Left ventricle myocardium inferior (tissue), 1 donor: ENCODE results near the gene CFAP97D1. TPM values are rescaled to one million over a fixed set of nuclear protein-coding genes. Genes with fewer than 3 reads are reported as not detected.

Source experiments
- DNase-seq: peaks from one replicate; pipeline ENCODE4 v3.0.0-alpha.2; 2020
- H3K27ac ChIP-seq: fragments of 200-600 bp; replicated peaks from 2 replicates; pipeline ENCODE4 v1.8.0; 2021
- H3K27me3 ChIP-seq: fragments of 200-600 bp; 2 replicates; pipeline ENCODE4 v1.8.0; 2021; ENCODE audit warnings: low read depth
- H3K36me3 ChIP-seq: fragments of 200-600 bp; 2 replicates; pipeline ENCODE4 v1.8.0; 2021
- H3K4me1 ChIP-seq: fragments of 200-600 bp; 2 replicates; pipeline ENCODE4 v1.8.0; 2021
- H3K4me3 ChIP-seq: fragments of 200-600 bp; 2 replicates; pipeline ENCODE4 v1.8.0; 2021; ENCODE audit warnings: mild to moderate bottlenecking, moderate library complexity
- H3K9me3 ChIP-seq: fragments of 200-600 bp; replicated peaks from 2 replicates; pipeline ENCODE4 v1.8.0; 2021
- intact Hi-C: fragments of 100-400 bp; cut with micrococcal nuclease; formaldehyde crosslinking; loops from one replicate; pipeline ENCODE4 v1.11.0; 2022
- total RNA-seq: library from RNA; stranded (reverse); fragmentation: NEBNext Ultra II Directional; extraction: Animal tissue kit (Norgen Biotek cat#: 25700); gene quantifications from one replicate; pipeline ENCODE4 v1.2.1, GENCODE V29; 2021
- TF ChIP-seq, protein P1 (sequence below): fragments of 200-600 bp; IDR thresholded peaks from 2 replicates; pipeline ENCODE4 v1.8.0; 2021; ENCODE audit warnings: antibody characterized with exemption, mild to moderate bottlenecking, borderline replicate concordance
- donor health status: DM: no; HTN: yes; CAD: no; lungs with severe emphysema.

CFAP97D1 gene
- total RNA-seq, 1 donor from 2014 or later = 0.05 TPM

DNA sequence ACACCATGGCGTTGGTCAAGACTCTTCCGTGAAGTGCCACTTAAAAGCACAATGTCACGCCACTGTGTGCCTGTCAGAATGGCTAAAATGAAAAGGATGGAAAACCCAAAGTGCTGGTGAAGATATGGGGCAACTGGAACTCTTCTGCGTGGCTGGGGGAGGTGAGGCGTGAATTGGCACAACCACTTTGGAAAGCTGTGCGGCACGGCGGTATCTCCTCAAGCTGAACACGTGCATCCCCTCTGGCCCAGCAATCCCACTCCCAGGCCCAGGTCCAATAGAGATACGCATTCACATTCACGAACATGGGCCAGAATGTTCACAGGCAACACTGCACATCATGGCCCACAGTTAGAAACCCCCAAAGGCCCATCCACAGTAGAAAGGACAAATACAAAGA lies 10.4 kb upstream of the CFAP97D1 start:
- H3K4me1 ChIP-seq = peaks cover 74% of the 10 kb centered on the region

DNA sequence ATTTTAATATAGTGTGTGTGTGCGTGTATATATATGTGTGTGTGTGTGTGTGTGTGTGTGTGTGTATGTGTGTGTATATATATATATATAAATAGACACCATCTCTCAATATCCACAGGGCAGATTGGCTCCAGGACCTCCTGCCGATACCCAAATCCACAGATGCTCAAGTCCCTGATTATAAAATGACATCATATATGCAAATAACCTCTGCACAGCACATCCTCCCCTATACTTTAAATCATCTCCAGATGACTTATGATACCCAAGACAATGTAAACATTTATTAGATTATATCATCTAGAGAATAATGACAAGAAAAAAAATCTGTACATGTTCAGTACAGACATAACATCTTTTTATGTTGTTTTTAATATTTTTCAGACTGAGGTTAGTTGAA lies 9.3 kb upstream of the CFAP97D1 start:
- no peak for DNase-seq
- no peak overlapping the region for H3K4me3 ChIP-seq
- H3K36me3 ChIP-seq = peaks cover 77% of the 10 kb centered on the region
- no peaks in the 10 kb centered on the region for H3K27me3 ChIP-seq
- no peaks in the 10 kb centered on the region for H3K9me3 ChIP-seq
- TF ChIP-seq, protein P1, sequence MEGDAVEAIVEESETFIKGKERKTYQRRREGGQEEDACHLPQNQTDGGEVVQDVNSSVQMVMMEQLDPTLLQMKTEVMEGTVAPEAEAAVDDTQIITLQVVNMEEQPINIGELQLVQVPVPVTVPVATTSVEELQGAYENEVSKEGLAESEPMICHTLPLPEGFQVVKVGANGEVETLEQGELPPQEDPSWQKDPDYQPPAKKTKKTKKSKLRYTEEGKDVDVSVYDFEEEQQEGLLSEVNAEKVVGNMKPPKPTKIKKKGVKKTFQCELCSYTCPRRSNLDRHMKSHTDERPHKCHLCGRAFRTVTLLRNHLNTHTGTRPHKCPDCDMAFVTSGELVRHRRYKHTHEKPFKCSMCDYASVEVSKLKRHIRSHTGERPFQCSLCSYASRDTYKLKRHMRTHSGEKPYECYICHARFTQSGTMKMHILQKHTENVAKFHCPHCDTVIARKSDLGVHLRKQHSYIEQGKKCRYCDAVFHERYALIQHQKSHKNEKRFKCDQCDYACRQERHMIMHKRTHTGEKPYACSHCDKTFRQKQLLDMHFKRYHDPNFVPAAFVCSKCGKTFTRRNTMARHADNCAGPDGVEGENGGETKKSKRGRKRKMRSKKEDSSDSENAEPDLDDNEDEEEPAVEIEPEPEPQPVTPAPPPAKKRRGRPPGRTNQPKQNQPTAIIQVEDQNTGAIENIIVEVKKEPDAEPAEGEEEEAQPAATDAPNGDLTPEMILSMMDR = no peak
- intact Hi-C loops = no loop called here
- H3K27ac ChIP-seq = no peak overlapping the region
- H3K4me1 ChIP-seq = peaks cover 85% of the 10 kb centered on the region

More for the DNA sequence above, 10.4 kb upstream of the CFAP97D1 start:
- intact Hi-C loops = no loop called here
- H3K4me3 ChIP-seq = no peak overlapping the region
- TF ChIP-seq, protein P1 = no peak
- H3K9me3 ChIP-seq = no peaks in the 10 kb centered on the region
- peaks cover 72% of the 10 kb centered on the region for H3K36me3 ChIP-seq
- H3K27me3 ChIP-seq = no peaks in the 10 kb centered on the region
- DNase-seq = no peak
- peak overlapping the region; percentile 75 for H3K27ac ChIP-seq

DNA sequence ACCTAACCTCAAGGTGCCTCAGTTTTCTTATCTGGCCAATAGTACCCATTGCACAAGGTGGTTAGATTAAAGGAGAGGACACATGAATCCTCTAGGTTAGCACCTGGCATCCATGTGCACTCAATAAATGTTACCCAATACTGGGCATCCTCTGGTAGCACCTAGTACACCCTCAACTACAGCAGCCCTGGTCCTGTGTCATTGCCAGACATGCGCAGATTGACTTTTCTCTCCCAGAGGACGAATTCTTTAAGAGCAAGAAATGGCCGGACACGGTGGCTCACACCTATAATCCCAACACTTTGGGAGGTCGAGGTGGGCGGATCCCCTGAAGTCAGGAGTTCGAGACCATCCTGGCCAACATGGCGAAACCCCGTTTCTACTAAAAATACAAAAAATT lies 8.8 kb upstream of the CFAP97D1 start:
- Histone ChIP-seq H3K27ac (no peak overlapping the region), H3K4me3 (no peak overlapping the region), H3K9me3 (no peaks in the 10 kb centered on the region), H3K4me1 (peaks cover 88% of the 10 kb centered on the region), H3K36me3 (peaks cover 76% of the 10 kb centered on the region), H3K27me3 (no peaks in the 10 kb centered on the region)
- TF ChIP-seq, protein P1 = no peak
- intact Hi-C loops = no loop called here
- no peak for DNase-seq

DNA sequence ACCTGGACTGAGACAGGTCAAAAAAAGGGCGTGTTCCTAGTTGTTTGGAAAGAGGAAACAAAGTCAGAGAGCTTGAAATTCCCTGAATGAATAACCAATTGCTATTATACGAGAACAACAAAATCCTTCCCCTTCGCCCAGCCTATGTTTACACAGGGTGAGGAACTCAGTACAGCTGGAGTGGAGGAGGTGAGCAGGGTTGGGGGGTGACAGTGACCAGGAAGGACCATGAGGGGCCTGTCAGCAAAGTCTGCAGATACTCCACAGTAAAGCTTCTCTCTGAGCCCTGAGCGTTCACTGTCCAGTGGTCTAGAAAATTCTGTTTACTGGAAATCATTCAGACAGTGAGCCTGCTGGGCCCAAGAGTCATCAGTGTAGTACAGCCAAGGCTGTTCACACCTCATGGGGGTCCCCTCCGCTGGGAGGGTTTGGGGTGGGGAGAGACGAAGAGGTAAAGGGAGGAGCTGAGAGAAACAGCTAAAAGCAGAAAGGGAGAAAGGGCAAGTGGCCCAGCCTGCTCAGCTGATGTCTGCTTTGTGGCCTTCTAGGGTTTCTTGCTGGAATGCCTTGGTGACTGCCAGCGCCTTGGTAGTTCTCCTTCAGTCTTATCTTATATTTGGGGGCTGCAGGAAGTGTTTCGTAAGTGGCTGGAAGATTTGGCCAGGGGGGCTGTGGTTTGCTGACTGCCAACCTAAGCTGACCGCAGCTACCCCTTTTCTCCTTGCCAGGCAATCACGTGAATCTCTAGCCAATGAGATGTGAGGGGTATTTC lies 7.2 kb upstream of the CFAP97D1 start:
- Histone ChIP-seq H3K36me3 (peaks cover 73% of the 10 kb centered on the region), H3K9me3 (no peaks in the 10 kb centered on the region), H3K4me3 (no peak overlapping the region), H3K4me1 (peaks cover 88% of the 10 kb centered on the region), H3K27me3 (no peaks in the 10 kb centered on the region), H3K27ac (peak overlapping the region; percentile 46)
- intact Hi-C loops = no loop called here
- no peak for DNase-seq
- TF ChIP-seq, protein P1 = no peak

DNA sequence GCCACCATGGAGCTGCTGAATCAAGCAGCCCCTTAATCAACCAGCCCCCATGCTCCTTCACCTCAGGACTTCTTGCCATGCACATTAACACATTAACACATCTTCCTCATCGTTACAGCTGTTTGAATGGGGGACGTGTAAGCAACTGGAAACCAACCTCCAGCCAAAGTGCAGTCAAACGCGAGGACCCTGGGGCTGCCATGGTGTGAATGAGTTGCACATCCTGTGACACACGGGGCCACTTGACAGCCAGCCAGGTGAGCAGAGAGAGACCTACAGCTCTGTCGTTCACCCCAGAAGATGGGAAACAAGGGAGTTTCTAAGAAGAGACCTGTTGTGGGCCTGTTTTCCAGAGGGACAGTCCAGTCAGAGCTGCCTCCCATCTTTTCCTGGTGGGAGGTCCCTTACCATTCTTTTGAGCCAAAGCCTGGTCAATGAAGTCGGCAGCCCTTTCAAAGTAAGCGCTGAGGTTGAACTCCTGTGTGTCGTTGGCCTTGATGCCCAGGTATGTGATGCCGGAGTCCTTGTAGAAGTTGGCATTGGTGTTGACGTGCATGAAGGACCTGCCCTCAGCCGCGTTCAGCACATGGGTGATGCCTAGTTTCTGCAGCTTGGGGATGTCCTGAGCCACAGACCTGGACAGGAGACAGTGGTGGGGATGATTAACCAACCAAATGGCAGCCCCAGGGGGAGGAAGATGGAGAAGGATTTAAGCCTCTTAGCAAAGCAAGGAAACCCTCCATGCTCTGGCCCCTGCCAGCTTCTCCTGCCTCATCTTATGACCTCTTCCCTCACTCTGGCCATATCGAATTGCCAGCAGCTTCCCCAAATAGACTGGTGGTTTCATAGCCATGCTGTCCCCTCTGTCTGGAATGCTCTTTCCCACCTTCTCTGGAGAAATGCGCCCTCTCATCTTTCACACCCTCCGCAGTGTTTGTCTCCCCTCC lies 5.7 kb upstream of the CFAP97D1 start:
- TF ChIP-seq, protein P1 = no peak
- no peak for DNase-seq
- peak overlapping the region; percentile 8 for H3K27ac ChIP-seq
- H3K4me3 ChIP-seq = no peak overlapping the region
- H3K27me3 ChIP-seq = no peaks in the 10 kb centered on the region
- peaks cover 85% of the 10 kb centered on the region for H3K4me1 ChIP-seq
- intact Hi-C loops = no loop called here
- no peaks in the 10 kb centered on the region for H3K9me3 ChIP-seq
- peaks cover 60% of the 10 kb centered on the region for H3K36me3 ChIP-seq
